Progenitor cell of endocrine pancreas (in vitro differentiated cells): ENCODE results near the gene RGS18. TPM values are rescaled to one million over a fixed set of nuclear protein-coding genes. Genes with fewer than 3 reads are reported as not detected.
"Not testable (repeated sequence)": the region's sequence is repeated elsewhere in the genome, so short reads cannot be mapped to it uniquely, and the experiment has no call there.

Experiments
- DNase-seq: peaks from one replicate; pipeline ENCODE4 v3.0.0; 2021; ENCODE audit warnings: low spot score; ENCODE audit not compliant: unreplicated experiment
- H3K27ac Mint-ChIP-seq: 2 replicates; pipeline ENCODE4 v1.8.0; 2021; ENCODE audit warnings: mild to moderate bottlenecking, moderate library complexity, mixed read lengths
- H3K27me3 Mint-ChIP-seq: 2 replicates; pipeline ENCODE4 v1.8.0; 2021; ENCODE audit warnings: mixed read lengths
- H3K36me3 Mint-ChIP-seq: 2 replicates; pipeline ENCODE4 v1.8.0; 2022; ENCODE audit warnings: mixed read lengths; ENCODE audit not compliant: insufficient read depth
- H3K4me1 Mint-ChIP-seq: 2 replicates; pipeline ENCODE4 v1.8.0; 2021; ENCODE audit warnings: low read depth, mixed read lengths
- H3K4me3 Mint-ChIP-seq: 2 replicates; pipeline ENCODE4 v1.8.0; 2021; ENCODE audit warnings: low read depth, mild to moderate bottlenecking, moderate library complexity, mixed read lengths
- H3K9me3 Mint-ChIP-seq: 2 replicates; pipeline ENCODE4 v1.8.0; 2021; ENCODE audit warnings: low read depth, mixed read lengths
- total RNA-seq: library from RNA; stranded (reverse); gene quantifications from 2 replicates; pipeline ENCODE4 v1.2.1, GENCODE V29; 2021
- TF ChIP-seq, protein P1 (sequence below): fragments of 200-600 bp; sonication (generic); IDR thresholded peaks from one replicate; pipeline ENCODE4 v1.5.0; 2021; ENCODE audit warnings: antibody characterized with exemption, mild to moderate bottlenecking; ENCODE audit not compliant: unreplicated experiment

Gene RGS18
- total RNA-seq, 1 donor from 2014 or later: not detected

GRCh38 chr1:192225703-192226102 is 67.4 kb downstream of the RGS18 start:
- Mint-ChIP-seq H3K36me3 (no peaks in the 10 kb centered on the region), H3K4me1 (no peaks in the 10 kb centered on the region), H3K27me3 (no peaks in the 10 kb centered on the region), H3K4me3 (no peak overlapping the region), H3K9me3 (no peaks in the 10 kb centered on the region), H3K27ac (no peak overlapping the region)
- TF ChIP-seq, protein P1, sequence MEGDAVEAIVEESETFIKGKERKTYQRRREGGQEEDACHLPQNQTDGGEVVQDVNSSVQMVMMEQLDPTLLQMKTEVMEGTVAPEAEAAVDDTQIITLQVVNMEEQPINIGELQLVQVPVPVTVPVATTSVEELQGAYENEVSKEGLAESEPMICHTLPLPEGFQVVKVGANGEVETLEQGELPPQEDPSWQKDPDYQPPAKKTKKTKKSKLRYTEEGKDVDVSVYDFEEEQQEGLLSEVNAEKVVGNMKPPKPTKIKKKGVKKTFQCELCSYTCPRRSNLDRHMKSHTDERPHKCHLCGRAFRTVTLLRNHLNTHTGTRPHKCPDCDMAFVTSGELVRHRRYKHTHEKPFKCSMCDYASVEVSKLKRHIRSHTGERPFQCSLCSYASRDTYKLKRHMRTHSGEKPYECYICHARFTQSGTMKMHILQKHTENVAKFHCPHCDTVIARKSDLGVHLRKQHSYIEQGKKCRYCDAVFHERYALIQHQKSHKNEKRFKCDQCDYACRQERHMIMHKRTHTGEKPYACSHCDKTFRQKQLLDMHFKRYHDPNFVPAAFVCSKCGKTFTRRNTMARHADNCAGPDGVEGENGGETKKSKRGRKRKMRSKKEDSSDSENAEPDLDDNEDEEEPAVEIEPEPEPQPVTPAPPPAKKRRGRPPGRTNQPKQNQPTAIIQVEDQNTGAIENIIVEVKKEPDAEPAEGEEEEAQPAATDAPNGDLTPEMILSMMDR: no peak
- no peak for DNase-seq

- Mint-ChIP-seq H3K9me3 (no peaks in the 10 kb centered on the region), H3K36me3 (no peaks in the 10 kb centered on the region), H3K27me3 (no peaks in the 10 kb centered on the region), H3K4me3 (no peak overlapping the region), H3K27ac (no peak overlapping the region), H3K4me1 (no peaks in the 10 kb centered on the region)
- TF ChIP-seq, protein P1: no peak
- DNase-seq: no peak
These were observed 69.1 kb downstream of the RGS18 start for GRCh38 chr1:192227330-192227729.

- H3K36me3 Mint-ChIP-seq, H3K9me3 Mint-ChIP-seq, H3K27ac Mint-ChIP-seq, H3K4me1 Mint-ChIP-seq, DNase-seq, H3K4me3 Mint-ChIP-seq, H3K27me3 Mint-ChIP-seq: not testable (repeated sequence)
These were observed 69.7 kb downstream of the RGS18 start for GRCh38 chr1:192227980-192228379.

- Mint-ChIP-seq H3K36me3 (no peaks in the 10 kb centered on the region), H3K4me3 (no peak overlapping the region), H3K27me3 (no peaks in the 10 kb centered on the region), H3K4me1 (no peaks in the 10 kb centered on the region), H3K27ac (no peak overlapping the region), H3K9me3 (no peaks in the 10 kb centered on the region)
- DNase-seq: no peak
- TF ChIP-seq, protein P1: no peak
These were observed 74.7 kb downstream of the RGS18 start for GRCh38 chr1:192232817-192233417.

GRCh38 chr1:192235127-192235526 is 76.9 kb downstream of the RGS18 start:
- no peaks in the 10 kb centered on the region for H3K9me3 Mint-ChIP-seq
- H3K27me3 Mint-ChIP-seq: no peaks in the 10 kb centered on the region
- no peak for DNase-seq
- no peak overlapping the region for H3K4me3 Mint-ChIP-seq
- H3K36me3 Mint-ChIP-seq: no peaks in the 10 kb centered on the region
- H3K27ac Mint-ChIP-seq: no peak overlapping the region
- peaks cover 5% of the 10 kb centered on the region for H3K4me1 Mint-ChIP-seq
- TF ChIP-seq, protein P1: no peak

Other genes starting within 250 kb of the RGS18 start
- not detected in 2 replicates for gene RGS21, start 158.5 kb downstream of the RGS18 start, total RNA-seq